Colonic mucosa (tissue), 4 donors: ENCODE measurements around the gene INPP5F. TPM values are rescaled to one million over a fixed set of nuclear protein-coding genes. Genes with fewer than 3 reads are reported as not detected.
"Not testable (repeated sequence)": the region's sequence is repeated elsewhere in the genome, so short reads cannot be mapped to it uniquely, and the experiment has no call there.

ENCODE experiments used
- DNase-seq: peaks from one replicate; pipeline ENCODE4 v3.0.0-alpha.2; 2020
- H3K27ac ChIP-seq: fragments of 200-600 bp; one replicate; pipeline ENCODE4 v1.8.0; 2021
- H3K27me3 ChIP-seq: fragments of 200-600 bp; one replicate; pipeline ENCODE4 v1.8.0; 2021
- H3K36me3 ChIP-seq: fragments of 200-600 bp; one replicate; pipeline ENCODE4 v1.8.0; 2021
- H3K4me1 ChIP-seq: fragments of 200-600 bp; one replicate; pipeline ENCODE4 v1.8.0; 2021; ENCODE audit warnings: mild to moderate bottlenecking
- H3K4me3 ChIP-seq: fragments of 200-600 bp; one replicate; pipeline ENCODE4 v1.8.0; 2021
- H3K9ac ChIP-seq, 2 donors: one replicate each; pipeline ENCODE4 v1.7.0; 2013; ENCODE audit warnings: control low read depth in 2 of 2, low read depth in 2 of 2, low read length in 2 of 2
- H3K9me3 ChIP-seq: fragments of 200-600 bp; one replicate; pipeline ENCODE4 v1.8.0; 2021
- intact Hi-C: fragments of 100-400 bp; cut with DNase I; formaldehyde crosslinking; loops from one replicate; pipeline ENCODE4 v1.14.1; 2022
- total RNA-seq, 2 donors: library from RNA; stranded (reverse); fragmentation: NEBNext Ultra II Directional in 1 of 2; extraction: Animal tissue kit (Norgen Biotek cat#: 25700) in 1 of 2; gene quantifications; one replicate each; pipeline ENCODE4 v1.2.1, GENCODE V29; 2021
- TF ChIP-seq, protein P1 (sequence below): fragments of 200-600 bp; IDR thresholded peaks from one replicate; pipeline ENCODE4 v1.8.0; 2022; ENCODE audit warnings: antibody characterized with exemption, mild to moderate bottlenecking
- donor health status: healthy.
- donor health status: DM: no; HTN: no; CAD: no.
- donor health status: DM: no; HTN: no; CAD: no.

INPP5F gene
- total RNA-seq, 2 donors from 2014 or later: 12.6 to 15.6 TPM

DNA sequence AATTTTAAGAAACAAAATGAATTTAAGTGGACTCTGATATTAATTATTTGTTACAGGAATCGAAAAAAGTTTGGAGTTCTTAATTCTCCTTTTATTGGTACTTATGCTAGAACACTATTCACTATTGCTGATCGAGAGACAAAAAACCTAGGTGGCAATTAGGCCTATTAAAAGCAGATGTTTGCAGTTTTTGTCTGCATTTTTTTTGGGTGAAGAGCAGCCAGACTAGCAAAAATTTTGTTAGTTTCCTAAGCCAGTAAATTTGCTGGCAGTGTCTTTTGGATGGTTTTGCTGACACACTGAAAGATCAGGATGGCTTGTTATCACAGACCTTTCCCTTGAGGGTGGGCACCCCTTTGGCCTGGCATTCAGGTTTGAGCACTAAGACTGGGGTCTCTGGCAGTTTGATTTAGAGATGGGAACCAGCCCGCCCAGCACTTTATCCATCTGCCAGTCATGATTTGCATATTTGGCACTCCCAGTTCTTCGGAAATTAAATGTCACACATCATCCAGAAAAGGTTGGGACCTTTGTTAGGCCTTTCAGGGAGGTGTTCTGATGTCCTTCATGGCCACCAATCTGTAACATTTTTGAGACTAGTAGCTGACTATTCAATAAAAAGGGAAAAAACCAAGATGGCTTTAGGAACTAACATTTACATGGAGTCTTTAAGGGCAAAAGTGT is 57.3 kb downstream of the INPP5F start:
- Histone ChIP-seq H3K36me3 (no peaks in the 10 kb centered on the region), H3K9me3 (no peaks in the 10 kb centered on the region), H3K9ac (no peak overlapping the region), H3K4me3 (no peak overlapping the region), H3K4me1 (no peaks in the 10 kb centered on the region), H3K27ac (no peak overlapping the region), H3K27me3 (no peaks in the 10 kb centered on the region)
- intact Hi-C loops: no loop called here
- DNase-seq: no peak
- TF ChIP-seq, protein P1, sequence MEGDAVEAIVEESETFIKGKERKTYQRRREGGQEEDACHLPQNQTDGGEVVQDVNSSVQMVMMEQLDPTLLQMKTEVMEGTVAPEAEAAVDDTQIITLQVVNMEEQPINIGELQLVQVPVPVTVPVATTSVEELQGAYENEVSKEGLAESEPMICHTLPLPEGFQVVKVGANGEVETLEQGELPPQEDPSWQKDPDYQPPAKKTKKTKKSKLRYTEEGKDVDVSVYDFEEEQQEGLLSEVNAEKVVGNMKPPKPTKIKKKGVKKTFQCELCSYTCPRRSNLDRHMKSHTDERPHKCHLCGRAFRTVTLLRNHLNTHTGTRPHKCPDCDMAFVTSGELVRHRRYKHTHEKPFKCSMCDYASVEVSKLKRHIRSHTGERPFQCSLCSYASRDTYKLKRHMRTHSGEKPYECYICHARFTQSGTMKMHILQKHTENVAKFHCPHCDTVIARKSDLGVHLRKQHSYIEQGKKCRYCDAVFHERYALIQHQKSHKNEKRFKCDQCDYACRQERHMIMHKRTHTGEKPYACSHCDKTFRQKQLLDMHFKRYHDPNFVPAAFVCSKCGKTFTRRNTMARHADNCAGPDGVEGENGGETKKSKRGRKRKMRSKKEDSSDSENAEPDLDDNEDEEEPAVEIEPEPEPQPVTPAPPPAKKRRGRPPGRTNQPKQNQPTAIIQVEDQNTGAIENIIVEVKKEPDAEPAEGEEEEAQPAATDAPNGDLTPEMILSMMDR: no peak

DNA sequence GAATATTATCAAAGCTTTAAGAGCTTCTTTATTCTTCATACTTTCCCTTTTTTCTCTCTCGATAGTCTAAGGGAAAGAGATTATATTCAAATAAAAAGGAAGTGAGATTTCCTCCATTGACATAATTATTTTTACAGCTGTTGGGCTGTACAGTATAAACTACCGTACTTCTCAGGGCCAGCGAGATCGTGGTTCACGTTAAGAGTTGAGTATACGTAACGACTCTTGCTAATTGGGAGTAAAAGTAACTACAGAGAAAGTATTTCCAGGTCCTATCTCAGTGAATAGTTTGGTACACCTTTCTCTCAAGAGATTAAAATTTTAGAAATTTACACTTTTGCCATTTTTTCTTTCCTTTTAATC is 57.8 kb downstream of the INPP5F start:
- intact Hi-C loops: no loop called here
- TF ChIP-seq, protein P1: no peak
- no peaks in the 10 kb centered on the region for H3K27me3 ChIP-seq
- H3K4me3 ChIP-seq: no peak overlapping the region
- no peaks in the 10 kb centered on the region for H3K36me3 ChIP-seq
- no peaks in the 10 kb centered on the region for H3K4me1 ChIP-seq
- H3K27ac ChIP-seq: no peak overlapping the region
- DNase-seq: no peak
- H3K9ac ChIP-seq: no peak overlapping the region
- no peaks in the 10 kb centered on the region for H3K9me3 ChIP-seq

DNA sequence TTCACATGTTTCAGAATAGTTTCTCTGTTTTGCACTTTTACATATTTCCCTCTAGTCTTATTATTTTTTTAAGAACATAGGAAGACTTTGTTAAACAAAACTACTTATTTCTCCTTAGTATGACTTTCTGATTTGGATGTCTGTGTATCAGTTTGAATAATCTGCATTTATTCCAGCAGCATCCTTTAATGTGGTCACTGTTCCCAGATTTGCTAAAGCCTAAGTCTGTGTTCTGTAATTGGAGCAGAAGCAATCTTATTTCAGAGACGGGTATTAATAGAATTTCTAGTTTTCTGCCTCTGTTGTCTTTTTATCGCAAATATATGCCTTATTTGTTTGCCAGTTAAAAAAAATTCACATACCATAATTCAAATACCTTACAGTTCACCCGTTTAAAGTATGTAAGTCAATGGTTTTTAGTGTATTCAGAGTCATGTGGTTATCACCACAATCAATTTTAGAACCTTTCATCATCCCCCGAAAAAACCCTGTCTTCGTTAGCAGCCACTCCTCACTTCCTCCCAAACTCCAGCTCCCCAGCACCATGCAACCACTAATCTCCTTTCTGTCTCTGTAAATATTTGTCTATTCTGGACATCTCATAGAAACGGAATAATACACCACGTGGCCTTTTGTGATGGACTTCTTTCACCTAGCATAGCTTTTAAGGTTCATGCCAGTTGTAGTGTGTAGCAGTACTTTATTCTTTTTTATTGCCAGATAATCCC is 58.7 kb downstream of the INPP5F start:
- intact Hi-C loops: no loop called here
- no peaks in the 10 kb centered on the region for H3K36me3 ChIP-seq
- TF ChIP-seq, protein P1: no peak
- H3K4me1 ChIP-seq: no peaks in the 10 kb centered on the region
- no peak for DNase-seq
- H3K27ac ChIP-seq: no peak overlapping the region
- no peak overlapping the region for H3K4me3 ChIP-seq
- H3K27me3 ChIP-seq: no peaks in the 10 kb centered on the region
- no peak overlapping the region for H3K9ac ChIP-seq
- no peaks in the 10 kb centered on the region for H3K9me3 ChIP-seq

DNA sequence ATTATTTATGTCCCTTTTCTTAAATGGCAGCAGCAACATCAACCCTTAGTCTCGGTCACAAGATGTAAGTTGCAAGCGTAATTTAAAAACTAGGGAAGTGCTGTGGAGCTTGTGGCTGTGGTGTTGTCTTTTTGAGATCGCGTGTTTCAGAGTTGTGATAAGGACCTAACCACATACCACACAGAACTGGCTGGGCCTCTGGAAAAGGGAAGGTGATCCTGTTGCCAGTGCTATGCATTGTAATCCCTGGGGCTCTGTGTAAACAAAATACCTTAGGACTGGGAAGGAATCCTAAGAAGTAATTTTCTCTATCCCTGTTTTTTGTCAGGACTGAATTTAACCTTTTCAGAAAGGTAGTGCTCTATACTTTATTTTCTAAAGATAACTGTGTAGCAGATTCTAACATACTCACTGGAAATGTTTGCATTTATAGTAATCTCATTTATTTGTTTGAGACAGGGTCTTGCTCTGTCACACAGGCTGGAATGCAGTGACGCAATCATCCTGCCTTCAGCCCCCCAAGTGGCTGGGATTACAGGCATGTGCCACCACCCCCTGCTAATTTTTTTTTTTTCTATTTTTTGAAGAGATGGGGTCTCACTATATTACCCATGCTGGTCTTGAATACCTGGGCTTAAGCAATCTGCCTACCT is 60.4 kb downstream of the INPP5F start:
- Histone ChIP-seq H3K4me3 (no peak overlapping the region), H3K4me1 (no peaks in the 10 kb centered on the region), H3K9me3 (no peaks in the 10 kb centered on the region), H3K27ac (no peak overlapping the region), H3K9ac (no peak overlapping the region), H3K27me3 (no peaks in the 10 kb centered on the region), H3K36me3 (no peaks in the 10 kb centered on the region)
- intact Hi-C loops: no loop called here
- TF ChIP-seq, protein P1: no peak
- DNase-seq: no peak

DNA sequence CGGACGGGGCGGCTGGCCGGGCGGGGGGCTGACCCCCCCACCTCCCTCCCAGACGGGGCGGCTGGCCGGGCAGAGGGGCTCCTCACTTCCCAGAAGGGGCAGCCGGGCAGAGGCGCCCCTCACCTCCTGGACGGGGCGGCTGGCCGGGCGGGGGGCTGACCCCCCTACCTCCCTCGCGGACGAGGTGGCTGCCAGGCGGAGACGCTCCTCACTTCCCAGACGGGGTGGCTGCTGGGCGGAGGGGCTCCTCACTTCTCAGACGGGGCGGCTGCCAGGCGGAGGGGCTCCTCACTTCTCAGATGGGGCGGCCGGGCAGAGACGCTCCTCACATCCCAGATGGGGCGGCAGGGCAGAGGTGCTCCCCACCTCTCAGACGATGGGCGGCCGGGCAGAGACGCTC is 69.3 kb downstream of the INPP5F start:
- H3K27ac ChIP-seq, DNase-seq, H3K4me3 ChIP-seq, H3K36me3 ChIP-seq, H3K4me1 ChIP-seq, intact Hi-C loops, H3K9me3 ChIP-seq, H3K27me3 ChIP-seq, H3K9ac ChIP-seq: not testable (repeated sequence)

DNA sequence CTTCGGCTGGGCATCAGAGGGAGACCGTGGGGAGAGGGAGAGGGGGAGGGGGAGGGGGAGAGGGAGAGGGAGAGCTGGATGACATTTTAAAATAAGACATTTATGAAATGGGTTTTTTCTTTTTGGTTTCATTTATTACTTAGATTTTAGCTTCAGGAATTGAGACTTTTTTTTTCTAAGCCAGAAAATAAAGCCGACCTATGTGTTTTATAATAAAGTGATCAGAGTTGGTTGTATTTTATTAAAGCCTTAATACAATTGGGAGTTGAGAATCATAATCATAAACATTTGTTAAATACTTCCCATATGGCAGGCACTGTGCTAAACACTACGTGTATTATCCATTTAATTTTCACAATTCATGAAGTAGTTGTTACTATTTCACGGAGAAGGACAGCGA is 70.2 kb downstream of the INPP5F start:
- Histone ChIP-seq H3K27me3 (no peaks in the 10 kb centered on the region), H3K4me3 (no peak overlapping the region), H3K36me3 (no peaks in the 10 kb centered on the region), H3K9ac (no peak overlapping the region), H3K9me3 (no peaks in the 10 kb centered on the region), H3K27ac (no peak overlapping the region), H3K4me1 (no peaks in the 10 kb centered on the region)
- TF ChIP-seq, protein P1: no peak
- DNase-seq: no peak
- intact Hi-C loops: no loop called here
